Activated T-helper 1 cell treated with anti-CD3 and anti-CD28 coated beads, Interleukin-12 subunit alpha, Interleukin-12 subunit beta, Interleukin-2, Interleukin-4 antibody, amounts not matched to agents 30 ng/mL and 10 ng/mL and 1 ng/mL, durations not matched to agents 14 hours and 24 hours and 36 hours (primary cell): ENCODE measurements around the gene RAB34. TPM values are rescaled to one million over a fixed set of nuclear protein-coding genes. Genes with fewer than 3 reads are reported as not detected.

ENCODE experiments used
- total RNA-seq: library from RNA; stranded (reverse); gene quantifications from 2 replicates; pipeline ENCODE4 v1.2.3, GENCODE V29; 2022

Gene RAB34
- total RNA-seq, 1 donor from 2014 or later = 17.6 TPM

Other genes with a start within 250 kb of the RAB34 start
- gene SLC13A2, start 244.2 kb downstream of the RAB34 start, total RNA-seq = not detected in 2 replicates
- gene FOXN1, start 211.5 kb downstream of the RAB34 start, total RNA-seq = not detected in 2 replicates
- 63.3 and 63.9 TPM in 2 replicates for gene UNC119, start 165.2 kb downstream of the RAB34 start, total RNA-seq
- 57.8 and 61.2 TPM in 2 replicates for gene PIGS, start 146.3 kb downstream of the RAB34 start, total RNA-seq
- gene ALDOC, start 141.0 kb downstream of the RAB34 start, total RNA-seq = 44.0 and 47.6 TPM in 2 replicates
- 81.9 and 83.1 TPM in 2 replicates for gene SPAG5, start 118.8 kb downstream of the RAB34 start, total RNA-seq
- gene RSKR, start 103.7 kb downstream of the RAB34 start, total RNA-seq = 38.4 and 42.9 TPM in 2 replicates
- gene BLTP2, start 72.7 kb downstream of the RAB34 start, total RNA-seq = 210 and 212 TPM in 2 replicates
- gene SDF2, start 56.0 kb downstream of the RAB34 start, total RNA-seq = 47.9 and 51.0 TPM in 2 replicates
- 106 and 108 TPM in 2 replicates for gene SUPT6H, start 55.7 kb downstream of the RAB34 start, total RNA-seq
- 4.4 and 5.2 TPM in 2 replicates for gene PROCA1, start 6.0 kb downstream of the RAB34 start, total RNA-seq
- gene RPL23A, start 2.1 kb upstream of the RAB34 start, total RNA-seq = 1,513 and 1,534 TPM in 2 replicates
- gene TLCD1, start 8.4 kb upstream of the RAB34 start, total RNA-seq = 9.5 and 11.5 TPM in 2 replicates
- 5.2 and 5.4 TPM in 2 replicates for gene NEK8, start 10.9 kb upstream of the RAB34 start, total RNA-seq
- gene TRAF4, start 26.1 kb upstream of the RAB34 start, total RNA-seq = 178 and 182 TPM in 2 replicates
- gene FAM222B, start 124.9 kb upstream of the RAB34 start, total RNA-seq = 27.5 and 28.1 TPM in 2 replicates
- gene ERAL1, start 137.1 kb upstream of the RAB34 start, total RNA-seq = 60.4 and 61.5 TPM in 2 replicates
- gene FLOT2, start 179.9 kb upstream of the RAB34 start, total RNA-seq = 92.2 and 98.8 TPM in 2 replicates
- gene DHRS13, start 185.2 kb upstream of the RAB34 start, total RNA-seq = 34.6 and 34.9 TPM in 2 replicates
- 58.4 and 64.9 TPM in 2 replicates for gene PHF12, start 233.7 kb upstream of the RAB34 start, total RNA-seq